Forelimb muscle (tissue), 1 donor: ENCODE data around the gene TAPBP. TPM values are rescaled to one million over a fixed set of nuclear protein-coding genes. Genes with fewer than 3 reads are reported as not detected.

Experiments
- polyA plus RNA-seq: library from polyadenylated mRNA; unstranded; fragments of 120-200 nt; gene quantifications from one replicate; pipeline ENCODE4 v1.2.1, GENCODE V29; 2013; ENCODE audit not compliant: insufficient read length

TAPBP gene
- polyA plus RNA-seq, 1 donor, result 20.3 TPM

Other genes with a start within 250 kb of the TAPBP start
- gene HLA-DPA1, start 240.4 kb downstream of the TAPBP start, polyA plus RNA-seq, result 15.1 TPM
- 9.5 TPM for gene HLA-DPB1, start 238.1 kb downstream of the TAPBP start, polyA plus RNA-seq
- gene COL11A2, start 121.6 kb downstream of the TAPBP start, polyA plus RNA-seq, result 41.7 TPM
- 40.7 TPM for gene RXRB, start 113.4 kb downstream of the TAPBP start, polyA plus RNA-seq
- 75.0 TPM for gene SLC39A7, start 113.2 kb downstream of the TAPBP start, polyA plus RNA-seq
- gene HSD17B8, start 109.4 kb downstream of the TAPBP start, polyA plus RNA-seq, result 11.6 TPM
- 29.4 TPM for gene RING1, start 105.6 kb downstream of the TAPBP start, polyA plus RNA-seq
- 45.3 TPM for gene VPS52, start 42.2 kb downstream of the TAPBP start, polyA plus RNA-seq
- 4,951 TPM for gene RPS18, start 42.0 kb downstream of the TAPBP start, polyA plus RNA-seq
- 1.6 TPM for gene B3GALT4, start 37.0 kb downstream of the TAPBP start, polyA plus RNA-seq
- gene WDR46, start 24.8 kb downstream of the TAPBP start, polyA plus RNA-seq, result 52.7 TPM
- gene PFDN6, start 24.5 kb downstream of the TAPBP start, polyA plus RNA-seq, result 43.7 TPM
- gene RGL2, start 15.1 kb downstream of the TAPBP start, polyA plus RNA-seq, result 54.4 TPM
- gene ZBTB22, start 3.7 kb upstream of the TAPBP start, polyA plus RNA-seq, result 13.4 TPM
- gene DAXX, start 8.9 kb upstream of the TAPBP start, polyA plus RNA-seq, result 29.5 TPM
- gene KIFC1, start 77.7 kb upstream of the TAPBP start, polyA plus RNA-seq, result 18.0 TPM
- 48.4 TPM for gene PHF1, start 96.9 kb upstream of the TAPBP start, polyA plus RNA-seq
- gene CUTA, start 104.0 kb upstream of the TAPBP start, polyA plus RNA-seq, result 123 TPM
- gene SYNGAP1, start 106.0 kb upstream of the TAPBP start, polyA plus RNA-seq, result 28.1 TPM
- gene ZBTB9, start 140.5 kb upstream of the TAPBP start, polyA plus RNA-seq, result 5.8 TPM